Lung (tissue), 12 donors: ENCODE results near the gene DYSF. TPM values are rescaled to one million over a fixed set of nuclear protein-coding genes. Genes with fewer than 3 reads are reported as not detected.

ENCODE experiments used
- ATAC-seq: fragments of 200-7000 bp; cut with Tn5 transposase; one replicate; pipeline ENCODE4 v1.9.1; 2020; ENCODE audit warnings: moderate number of reproducible peaks; ENCODE audit not compliant: insufficient read depth, low FRiP score
- DNase-seq, 3 donors: peaks; one replicate each; pipeline ENCODE4 v3.0.0-alpha.2; 2013 to 2017
- H3K27ac ChIP-seq, 2 donors: one replicate each; pipeline ENCODE4 v1.5.1; 2013; ENCODE audit warnings: mild to moderate bottlenecking in 2 of 2, moderate library complexity in 2 of 2, control low read depth in 1 of 2, inconsistent platforms in 1 of 2, low read depth in 1 of 2, low read length in 1 of 2
- H3K27me3 ChIP-seq, 3 donors: one replicate each; pipeline ENCODE4 v1.5.1; 2013; ENCODE audit warnings: low read length in 2 of 3; ENCODE audit not compliant: control insufficient read depth in 3 of 3, insufficient read depth in 3 of 3
- H3K36me3 ChIP-seq, 4 donors: one replicate each; pipeline ENCODE4 v1.5.1; 2013; ENCODE audit warnings: low read length in 4 of 4, mild to moderate bottlenecking in 1 of 4, moderate library complexity in 1 of 4; ENCODE audit not compliant: control insufficient read depth in 4 of 4, insufficient read depth in 4 of 4
- H3K4me1 ChIP-seq, 5 donors: one replicate each; pipeline ENCODE4 v1.5.1; 2013; ENCODE audit warnings: low read length in 5 of 5, mild to moderate bottlenecking in 2 of 5, moderate library complexity in 1 of 5; ENCODE audit not compliant: control insufficient read depth in 5 of 5, insufficient read depth in 5 of 5
- H3K4me3 ChIP-seq: one replicate; pipeline ENCODE4 v1.5.1; 2013; ENCODE audit warnings: mild to moderate bottlenecking, control low read depth, moderate library complexity
- H3K9ac ChIP-seq, 2 donors: one replicate each; pipeline ENCODE4 v1.5.1; 2013; ENCODE audit warnings: low read length in 2 of 2, control low read depth in 1 of 2; ENCODE audit not compliant: insufficient read depth in 1 of 2
- H3K9me3 ChIP-seq, 4 donors: one replicate each; pipeline ENCODE4 v1.5.1; 2013; ENCODE audit warnings: low read length in 3 of 4, mild to moderate bottlenecking in 1 of 4, moderate library complexity in 1 of 4; ENCODE audit not compliant: control insufficient read depth in 4 of 4, insufficient read depth in 3 of 4
- CTCF ChIP-seq: IDR thresholded peaks from 2 replicates; pipeline ENCODE4 v1.5.1; 2012; ENCODE audit warnings: mild to moderate bottlenecking; ENCODE audit errors: control extremely low read depth, extremely low read depth
- WGBS, 2 donors: extraction: QIAGEN DNeasy Blood & Tissue Kit; methylation state at CpG; one replicate each; pipeline ENCODE4 v1.1.7; 2013; 5-methylcytosine and 5-hydroxymethylcytosine counted together
- polyA plus RNA-seq, 2 donors: library from polyadenylated mRNA; stranded (reverse); fragments of 200-250 nt; gene quantifications; one replicate each; pipeline ENCODE4 v1.2.1, GENCODE V29; 2013
- total RNA-seq, 2 donors: library from RNA; depleted of rRNA in 1 of 2; stranded (reverse); fragments of >200 nt in 1 of 2; gene quantifications; one replicate each; pipeline ENCODE4 v1.2.1, GENCODE V29; 2014 to 2021
- donor health status: control.
- donor health status: control.
- donor health status: Bipolar disorder and iron deficiency.
- donor health status: healthy.
- donor health status: DM: yes; HTN: yes; CAD: no.

Gene DYSF
- total and polyA plus RNA-seq, 4 donors: 12.9 to 56.2 (median 40.0) TPM

- no peaks in the 10 kb centered on the region for H3K4me1 ChIP-seq
- no peak for DNase-seq
Measured at GRCh38 chr2:71538241-71538640, 84.9 kb downstream of the DYSF start.

GRCh38 chr2:71538656-71539265 is 85.4 kb downstream of the DYSF start:
- no peak for ATAC-seq
- Histone ChIP-seq H3K9me3 (no peaks in the 10 kb centered on the region), H3K27ac (no peak overlapping the region), H3K27me3 (no peaks in the 10 kb centered on the region), H3K4me3 (no peak overlapping the region), H3K4me1 (no peaks in the 10 kb centered on the region), H3K9ac (no peak overlapping the region), H3K36me3 (peaks cover 0 to 7% (median 3%) of the 10 kb centered on the region in 4 donors)
- DNase-seq: no peak
- no peak for TF ChIP-seq CTCF
- 44 to 83% methylated on average over 12 of the region's 12 CpGs for WGBS, 2 donors

More at GRCh38 chr2:71538241-71538640, 84.9 kb downstream of the DYSF start:
- H3K9me3 ChIP-seq: no peaks in the 10 kb centered on the region
- no peaks in the 10 kb centered on the region for H3K27me3 ChIP-seq
- no peak for ATAC-seq
- peaks cover 0 to 9% (median 3%) of the 10 kb centered on the region in 4 donors for H3K36me3 ChIP-seq
- no peak for TF ChIP-seq CTCF
- 91 to 92% methylated on average over 3 of the region's 3 CpGs for WGBS, 2 donors
- no peak overlapping the region for H3K27ac ChIP-seq
- no peak overlapping the region for H3K9ac ChIP-seq
- no peak overlapping the region for H3K4me3 ChIP-seq

- Histone ChIP-seq H3K36me3 (peaks cover 0 to 4% (median 0%) of the 10 kb centered on the region in 4 donors), H3K27me3 (no peaks in the 10 kb centered on the region), H3K4me1 (peaks cover 0 to 2% (median 0%) of the 10 kb centered on the region in 5 donors), H3K9ac (no peak overlapping the region), H3K27ac (no peak overlapping the region), H3K4me3 (no peak overlapping the region), H3K9me3 (no peaks in the 10 kb centered on the region)
- DNase-seq: no peak
- no peak for ATAC-seq
- WGBS, 2 donors: 90 to 97% methylated on average over 1 of the region's 1 CpG
- TF ChIP-seq CTCF: no peak
Measured at GRCh38 chr2:71540818-71541217, 87.5 kb downstream of the DYSF start.
